HCT116 (cell line): ENCODE data around the gene SYNC. TPM values are rescaled to one million over a fixed set of nuclear protein-coding genes. Genes with fewer than 3 reads are reported as not detected.

Experiments
- ATAC-seq: fragments of 200-7000 bp; cut with Tn5 transposase; 2 replicates; pipeline ENCODE4 v1.9.1; 2020; ENCODE audit warnings: mild to moderate bottlenecking, moderate library complexity
- BruUV-seq: library from RNA; stranded (reverse); fragments of 400-500 nt; replicated peaks from 2 replicates; lab custom pipeline; 2021; lab: Mats Ljungman, UMichigan
- CTCF ChIA-PET: fragments of 300-600 bp; sonication (Branson Sonifier 250); formaldehyde crosslinking; loops from one replicate; lab custom pipeline; 2021; ENCODE audit warnings: antibody characterized with exemption; lab: Charles Lee
- POLR2A ChIA-PET: fragments of 300-600, 350-600 bp; sonication (Branson Sonifier 250); formaldehyde crosslinking; loops from one replicate; lab custom pipeline; 2021; ENCODE audit warnings: antibody characterized with exemption; lab: Charles Lee
- RAD21 ChIA-PET, 2 experiments: fragments of 300-600 bp; sonication (Branson Sonifier 250); formaldehyde crosslinking; loops; one replicate each; lab custom pipeline; 2023; ENCODE audit warnings: low total read pairs in 2 of 2; ENCODE audit not compliant: uncharacterized antibody in 2 of 2, unreplicated experiment in 2 of 2, low non-redundant PET in 1 of 2; lab: Charles Lee
- DNase-seq: peaks from one replicate; pipeline ENCODE4 v3.0.0-alpha.2; 2010; ENCODE audit warnings: low read depth, low spot score
- H2AFZ ChIP-seq: fragments of 200-600 bp; shearing (Covaris generic), sonication (generic); 2 replicates; pipeline ENCODE4 v1.6.1; 2017; ENCODE audit warnings: low read depth, mixed run types, mixed read lengths, antibody characterized with exemption, low read length; ENCODE audit not compliant: poor library complexity, severe bottlenecking
- H3K27ac ChIP-seq: 2 replicates; pipeline ENCODE4 v1.5.1; 2012; ENCODE audit warnings: low read depth, low read length
- H3K27me3 ChIP-seq: fragments of 200-600 bp; sonication (generic); 2 replicates; pipeline ENCODE4 v1.6.1; 2016; ENCODE audit warnings: mixed run types, low read length, mixed read lengths; ENCODE audit not compliant: insufficient read depth
- H3K36me3 ChIP-seq, 2 experiments: fragments of 200-500 bp in 1 of 2; fragments of 200-600 bp in 1 of 2; sonication (Bioruptor generic) in 1 of 2; sonication (generic) in 1 of 2; 2 replicates each; pipeline versions ENCODE4 v1.5.1 to v1.6.1; 2014 to 2016; ENCODE audit warnings: low read length in 2 of 2, inconsistent platforms in 1 of 2, mixed read lengths in 1 of 2, mixed run types in 1 of 2; ENCODE audit not compliant: insufficient read depth in 2 of 2, control insufficient read depth in 1 of 2
- H3K4me1 ChIP-seq, 2 experiments: fragments of 200-600 bp in 1 of 2; sonication (generic) in 1 of 2; 2 replicates each; pipeline versions ENCODE4 v1.5.1 to v1.6.1; 2012 to 2017; ENCODE audit warnings: low read length in 2 of 2, inconsistent platforms in 1 of 2, mild to moderate bottlenecking in 1 of 2, mixed read lengths in 1 of 2, mixed run types in 1 of 2, moderate library complexity in 1 of 2; ENCODE audit not compliant: insufficient read depth in 2 of 2, control insufficient read depth in 1 of 2
- H3K4me2 ChIP-seq: fragments of 200-600 bp; sonication (generic); 2 replicates; pipeline ENCODE4 v1.6.1; 2017; ENCODE audit warnings: mixed run types, low read length, mixed read lengths
- H3K4me3 ChIP-seq, 2 experiments: fragments of 200-600 bp in 1 of 2; sonication (generic) in 1 of 2; replicated peaks in 1 of 2; 2 replicates each; pipeline ENCODE4 v1.5.1; 2011 to 2016; ENCODE audit warnings: low read length in 2 of 2, control low read depth in 1 of 2, low read depth in 1 of 2, mild to moderate bottlenecking in 1 of 2, mixed read lengths in 1 of 2, mixed run types in 1 of 2
- H3K79me2 ChIP-seq: fragments of 200-600 bp; sonication (generic); 2 replicates; pipeline ENCODE4 v1.6.1; 2017; ENCODE audit warnings: mild to moderate bottlenecking, mixed run types, low read length, moderate library complexity, mixed read lengths; ENCODE audit not compliant: insufficient read depth
- H3K9ac ChIP-seq: fragments of 200-600 bp; sonication (generic); 2 replicates; pipeline ENCODE4 v1.6.1; 2016; ENCODE audit warnings: low read length, mixed read lengths
- H3K9me2 ChIP-seq: fragments of 200-600 bp; sonication (generic), shearing (Covaris generic); 2 replicates; pipeline ENCODE4 v1.6.1; 2017; ENCODE audit warnings: mixed run types, mild to moderate bottlenecking, moderate library complexity; ENCODE audit not compliant: insufficient read depth
- H3K9me3 ChIP-seq, 2 experiments: fragments of 200-500 bp in 1 of 2; fragments of 200-600 bp in 1 of 2; sonication (Bioruptor generic) in 1 of 2; sonication (generic) in 1 of 2; 2 replicates each; pipeline ENCODE4 v1.6.1; 2014 to 2017; ENCODE audit warnings: low read length in 2 of 2, mixed read lengths in 2 of 2, inconsistent platforms in 1 of 2, low read depth in 1 of 2, mild to moderate bottlenecking in 1 of 2, mixed run types in 1 of 2, moderate library complexity in 1 of 2; ENCODE audit not compliant: control insufficient read depth in 1 of 2, insufficient read depth in 1 of 2
- H4K20me1 ChIP-seq: fragments of 200-600 bp; sonication (generic), shearing (Covaris generic); 2 replicates; pipeline ENCODE4 v1.6.1; 2017; ENCODE audit warnings: mixed run types, mild to moderate bottlenecking, moderate library complexity; ENCODE audit not compliant: insufficient read depth
- CBX3 ChIP-seq: IDR thresholded peaks from 2 replicates; pipeline ENCODE4 v1.6.1; 2012; ENCODE audit warnings: low read depth
- EGR1 ChIP-seq: IDR thresholded peaks from 2 replicates; pipeline ENCODE4 v1.6.1; 2012; ENCODE audit warnings: low read depth
- FOSL1 ChIP-seq: IDR thresholded peaks from 2 replicates; pipeline ENCODE4 v1.6.1; 2012; ENCODE audit warnings: low read depth
- POLR2A ChIP-seq: IDR thresholded peaks from 2 replicates; pipeline ENCODE4 v1.7.0; 2011; ENCODE audit warnings: borderline replicate concordance; ENCODE audit not compliant: insufficient read depth, insufficient read length; ENCODE audit errors: extremely low read depth
- REST ChIP-seq: IDR thresholded peaks from 2 replicates; pipeline ENCODE4 v1.6.1; 2012; ENCODE audit warnings: low read depth
- SP1 ChIP-seq: IDR thresholded peaks from 2 replicates; pipeline ENCODE4 v1.6.1; 2012; ENCODE audit warnings: low read depth
- ZNF274 ChIP-seq: fragments of 200-500 bp; sonication (Bioruptor generic); IDR thresholded peaks from 2 replicates; pipeline ENCODE4 v1.6.1; 2014; ENCODE audit warnings: mild to moderate bottlenecking, low read depth, low read length, inconsistent platforms
- intact Hi-C: fragments of 100-400 bp; cut with micrococcal nuclease; formaldehyde crosslinking; loops from 2 replicates; pipeline ENCODE4 v1.10.0; 2022
- total RNA-seq: library from RNA; stranded (reverse); gene quantifications from one replicate; pipeline ENCODE4 v1.2.1, GENCODE V29; 2021; ENCODE audit not compliant: unreplicated experiment

The SYNC gene
- total RNA-seq, 1 experiment from 2014 or later, result 1.3 TPM

- H3K4me1 ChIP-seq, result peaks cover 9 to 13% of the 10 kb centered on the region in 2 experiments
- no peak overlapping the region for H2AFZ ChIP-seq
- no peak overlapping the region for H3K9ac ChIP-seq
- no peaks in the 10 kb centered on the region for H3K27me3 ChIP-seq
- ATAC-seq (no peak), DNase-seq (no peak)
- ChIA-PET POLR2A (no interaction called here), RAD21 (no interaction called here), CTCF (interaction anchor here (1.1 kb wide), 1 partner anchor 16 kb away, joined by 3 read pairs; no protein-coding TSS in a partner anchor)
- no TSS peak for BruUV-seq
- intact Hi-C loops, result no loop called here
- H3K9me2 ChIP-seq, result no peaks in the 10 kb centered on the region
- no peak for TF ChIP-seq CBX3
- no peak for TF ChIP-seq FOSL1
- TF ChIP-seq REST, result no peak
- TF ChIP-seq SP1, result no peak
- TF ChIP-seq ZNF274, result no peak
- no peak for TF ChIP-seq EGR1
- no peak for TF ChIP-seq POLR2A
- H4K20me1 ChIP-seq, result no peaks in the 10 kb centered on the region
- no peaks in the 10 kb centered on the region for H3K9me3 ChIP-seq
- H3K36me3 ChIP-seq, result no peaks in the 10 kb centered on the region
- H3K27ac ChIP-seq, result no peak overlapping the region
- H3K4me2 ChIP-seq, result no peak overlapping the region
- H3K4me3 ChIP-seq, result no peak overlapping the region
- no peaks in the 10 kb centered on the region for H3K79me2 ChIP-seq
Observed at GRCh38 chr1:32696041-32696440, 6.5 kb downstream of the SYNC start.
